Measurements from ENCODE around the gene SIPA1. TPM values are rescaled to one million over a fixed set of nuclear protein-coding genes. Genes with fewer than 3 reads are reported as not detected.
A peak's percentile ranks its signal among the peaks of the same experiment; 100 is the strongest.

The SIPA1 gene
- total and polyA plus RNA-seq, 2 of the 13 experiments (the other 11 are each of a cell fraction or from before 2014, with no cell fraction given) = 5.8 to 7.7 TPM

- TF ChIP-seq ZNF235 (CRISPR knock-in tag; IDR thresholded peaks at IDR 0.05; ENCODE audit: borderline replicate concordance) (no peak), ATF1 (CRISPR knock-in tag; IDR thresholded peaks at IDR 0.05) (0 out of 2 replicates have a peak, but pooled peaks have one; percentile 11), DRAP1 (CRISPR knock-in tag; IDR thresholded peaks at IDR 0.05) (peak; percentile 52), NFIC (IDR thresholded peaks at IDR 0.05; ENCODE audit: low read length) (peak; percentile 62; the same call in 1 of the 2 replicates), PHF21A (CRISPR knock-in tag; IDR thresholded peaks at IDR 0.05) (peak; percentile 86), ZBTB20 (CRISPR knock-in tag; IDR thresholded peaks at IDR 0.05; ENCODE audit: borderline replicate concordance, low read depth) (no peak), ZFX (CRISPR knock-in tag; IDR thresholded peaks at IDR 0.05; ENCODE audit: low read depth) (peak; percentile 20), ZNF3 (CRISPR knock-in tag; IDR thresholded peaks at IDR 0.05) (no peak), MLLT10 (CRISPR knock-in tag; IDR thresholded peaks at IDR 0.05) (no peak), ZBTB42 (CRISPR knock-in tag; IDR thresholded peaks at IDR 0.05) (0 out of 2 replicates have a peak, but pooled peaks have one; percentile 24), EP300 (IDR thresholded peaks at IDR 0.05; ENCODE audit: low read depth in 2 of 2, low read length in 2 of 2) (peak in 1 of 2 experiments; percentile 16; a peak in 1 of 4 replicates), EP300 (CRISPR knock-in tag; IDR thresholded peaks at IDR 0.05; ENCODE audit: borderline replicate concordance) (no peak; the same call in 1 of the 2 replicates), ZNF607 (CRISPR knock-in tag; IDR thresholded peaks at IDR 0.05; ENCODE audit: borderline replicate concordance) (0 out of 2 replicates have a peak, but pooled peaks have one; percentile 28), KLF11 (CRISPR knock-in tag; IDR thresholded peaks at IDR 0.05) (no peak), ZNF264 (CRISPR knock-in tag; IDR thresholded peaks at IDR 0.05) (0 out of 2 replicates have a peak, but pooled peaks have one; percentile 11), ZNF317 (CRISPR knock-in tag; IDR thresholded peaks at IDR 0.05) (0 out of 2 replicates have a peak, but pooled peaks have one; percentile 35)
- TF ChIP-seq, protein P1, sequence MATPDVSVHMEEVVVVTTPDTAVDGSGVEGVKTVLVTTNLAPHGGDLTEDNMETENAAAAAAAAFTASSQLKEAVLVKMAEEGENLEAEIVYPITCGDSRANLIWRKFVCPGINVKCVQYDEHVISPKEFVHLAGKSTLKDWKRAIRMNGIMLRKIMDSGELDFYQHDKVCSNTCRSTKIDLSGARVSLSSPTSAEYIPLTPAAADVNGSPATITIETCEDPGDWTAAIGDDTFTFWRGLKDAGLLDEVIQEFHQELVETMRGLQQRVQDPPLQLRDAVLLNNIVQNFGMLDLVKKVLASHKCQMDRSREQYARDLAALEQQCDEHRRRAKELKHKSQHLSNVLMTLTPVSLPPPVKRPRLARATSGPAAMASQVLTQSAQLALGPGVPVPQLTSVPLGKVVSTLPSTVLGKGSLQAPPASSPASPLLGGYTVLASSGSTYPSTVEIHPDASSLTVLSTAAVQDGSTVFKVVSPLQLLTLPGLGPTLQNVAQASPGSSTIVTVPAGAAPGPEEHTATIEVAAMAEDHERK (CRISPR knock-in tag; IDR thresholded peaks at IDR 0.05; ENCODE audit: low read depth) = no peak
- TF ChIP-seq, protein P2, sequence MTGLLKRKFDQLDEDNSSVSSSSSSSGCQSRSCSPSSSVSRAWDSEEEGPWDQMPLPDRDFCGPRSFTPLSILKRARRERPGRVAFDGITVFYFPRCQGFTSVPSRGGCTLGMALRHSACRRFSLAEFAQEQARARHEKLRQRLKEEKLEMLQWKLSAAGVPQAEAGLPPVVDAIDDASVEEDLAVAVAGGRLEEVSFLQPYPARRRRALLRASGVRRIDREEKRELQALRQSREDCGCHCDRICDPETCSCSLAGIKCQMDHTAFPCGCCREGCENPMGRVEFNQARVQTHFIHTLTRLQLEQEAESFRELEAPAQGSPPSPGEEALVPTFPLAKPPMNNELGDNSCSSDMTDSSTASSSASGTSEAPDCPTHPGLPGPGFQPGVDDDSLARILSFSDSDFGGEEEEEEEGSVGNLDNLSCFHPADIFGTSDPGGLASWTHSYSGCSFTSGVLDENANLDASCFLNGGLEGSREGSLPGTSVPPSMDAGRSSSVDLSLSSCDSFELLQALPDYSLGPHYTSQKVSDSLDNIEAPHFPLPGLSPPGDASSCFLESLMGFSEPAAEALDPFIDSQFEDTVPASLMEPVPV (CRISPR knock-in tag; IDR thresholded peaks at IDR 0.05) = no peak; the same call in 1 of the 2 replicates
- TF ChIP-seq, protein P3, sequence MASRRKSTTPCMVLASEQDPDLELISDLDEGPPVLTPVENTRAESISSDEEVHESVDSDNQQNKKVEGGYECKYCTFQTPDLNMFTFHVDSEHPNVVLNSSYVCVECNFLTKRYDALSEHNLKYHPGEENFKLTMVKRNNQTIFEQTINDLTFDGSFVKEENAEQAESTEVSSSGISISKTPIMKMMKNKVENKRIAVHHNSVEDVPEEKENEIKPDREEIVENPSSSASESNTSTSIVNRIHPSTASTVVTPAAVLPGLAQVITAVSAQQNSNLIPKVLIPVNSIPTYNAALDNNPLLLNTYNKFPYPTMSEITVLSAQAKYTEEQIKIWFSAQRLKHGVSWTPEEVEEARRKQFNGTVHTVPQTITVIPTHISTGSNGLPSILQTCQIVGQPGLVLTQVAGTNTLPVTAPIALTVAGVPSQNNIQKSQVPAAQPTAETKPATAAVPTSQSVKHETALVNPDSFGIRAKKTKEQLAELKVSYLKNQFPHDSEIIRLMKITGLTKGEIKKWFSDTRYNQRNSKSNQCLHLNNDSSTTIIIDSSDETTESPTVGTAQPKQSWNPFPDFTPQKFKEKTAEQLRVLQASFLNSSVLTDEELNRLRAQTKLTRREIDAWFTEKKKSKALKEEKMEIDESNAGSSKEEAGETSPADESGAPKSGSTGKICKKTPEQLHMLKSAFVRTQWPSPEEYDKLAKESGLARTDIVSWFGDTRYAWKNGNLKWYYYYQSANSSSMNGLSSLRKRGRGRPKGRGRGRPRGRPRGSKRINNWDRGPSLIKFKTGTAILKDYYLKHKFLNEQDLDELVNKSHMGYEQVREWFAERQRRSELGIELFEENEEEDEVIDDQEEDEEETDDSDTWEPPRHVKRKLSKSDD (CRISPR knock-in tag; IDR thresholded peaks at IDR 0.05; ENCODE audit: low read depth) = no peak
Observed at GRCh38 chr11:65653229-65654225, 15.6 kb downstream of the SIPA1 start (continued).
